Measurements from ENCODE around the gene CDX1. TPM values are rescaled to one million over a fixed set of nuclear protein-coding genes. Genes with fewer than 3 reads are reported as not detected.

The CDX1 gene
- total RNA-seq (2022; extraction: Qiagen RNA extraction) = not detected in 5 replicates

DNA sequence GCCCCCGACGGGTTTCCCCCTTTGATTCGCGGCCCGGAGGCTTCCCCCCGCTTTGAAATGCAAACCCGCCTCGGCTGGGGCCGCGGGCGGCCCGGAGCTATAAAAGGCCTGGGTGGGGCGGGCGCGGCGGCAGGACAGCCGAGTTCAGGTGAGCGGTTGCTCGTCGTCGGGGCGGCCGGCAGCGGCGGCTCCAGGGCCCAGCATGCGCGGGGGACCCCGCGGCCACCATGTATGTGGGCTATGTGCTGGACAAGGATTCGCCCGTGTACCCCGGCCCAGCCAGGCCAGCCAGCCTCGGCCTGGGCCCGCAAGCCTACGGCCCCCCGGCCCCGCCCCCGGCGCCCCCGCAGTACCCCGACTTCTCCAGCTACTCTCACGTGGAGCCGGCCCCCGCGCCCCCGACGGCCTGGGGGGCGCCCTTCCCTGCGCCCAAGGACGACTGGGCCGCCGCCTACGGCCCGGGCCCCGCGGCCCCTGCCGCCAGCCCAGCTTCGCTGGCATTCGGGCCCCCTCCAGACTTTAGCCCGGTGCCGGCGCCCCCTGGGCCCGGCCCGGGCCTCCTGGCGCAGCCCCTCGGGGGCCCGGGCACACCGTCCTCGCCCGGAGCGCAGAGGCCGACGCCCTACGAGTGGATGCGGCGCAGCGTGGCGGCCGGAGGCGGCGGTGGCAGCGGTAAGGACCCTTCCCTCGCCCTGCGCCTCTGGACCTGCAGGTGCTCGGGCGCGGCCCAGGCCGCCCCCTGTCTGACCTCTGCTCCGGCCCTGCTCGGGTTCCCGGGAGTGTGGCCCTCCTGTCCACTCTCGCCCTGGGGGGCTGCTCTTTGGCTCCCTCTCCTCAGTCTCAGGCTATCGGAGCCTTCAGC is at the start of gene CDX1:
Gene CDX1 (plus strand): TSS at position 129 of the 862 bp plus-strand sequence. CDS start 99 bp downstream, at position 228.

DNA sequence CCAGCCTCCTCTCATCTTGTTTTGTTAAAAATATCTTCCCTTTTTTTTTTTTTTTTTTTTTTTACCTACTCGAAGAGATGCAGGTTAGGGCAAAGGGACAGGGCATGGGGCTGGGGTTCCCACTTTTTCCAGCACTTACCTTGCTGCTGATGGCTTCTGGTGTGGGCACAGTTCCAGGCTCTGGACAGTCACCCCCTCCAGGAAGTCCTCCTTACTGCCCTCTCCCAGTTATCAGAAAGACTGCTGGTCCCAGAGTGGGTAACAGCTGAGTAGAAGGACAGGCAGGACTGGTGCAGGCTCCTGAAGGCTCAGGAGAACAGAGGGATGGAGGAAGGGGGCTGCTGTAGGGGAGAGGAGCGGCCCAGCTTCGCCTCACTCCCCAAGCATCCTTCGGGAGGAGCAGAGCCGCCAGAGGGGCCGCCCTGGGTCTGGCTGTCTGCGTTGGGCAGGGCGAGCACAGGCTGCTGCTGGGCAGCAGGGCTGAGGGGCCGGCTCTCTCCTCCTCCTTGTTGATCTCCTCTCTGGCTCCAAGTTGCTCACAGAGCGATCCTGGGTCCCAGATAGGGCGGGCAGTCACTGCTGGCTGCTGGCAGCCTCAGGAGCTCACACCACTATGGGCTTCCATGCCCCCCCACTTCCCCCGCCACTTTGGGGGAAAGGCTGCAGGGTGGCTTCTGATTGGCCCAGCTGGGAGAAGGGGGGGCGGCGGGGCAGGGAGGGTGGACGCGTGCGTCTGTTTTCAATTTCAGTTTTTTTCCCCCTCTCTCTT is 11.1 kb upstream of the CDX1 start, which contains the start of gene PDGFRB:
Gene PDGFRB (minus strand): TSS at position 588 of the 769 bp plus-strand sequence. CDS start 18,798 bp downstream, outside the sequence.

DNA sequence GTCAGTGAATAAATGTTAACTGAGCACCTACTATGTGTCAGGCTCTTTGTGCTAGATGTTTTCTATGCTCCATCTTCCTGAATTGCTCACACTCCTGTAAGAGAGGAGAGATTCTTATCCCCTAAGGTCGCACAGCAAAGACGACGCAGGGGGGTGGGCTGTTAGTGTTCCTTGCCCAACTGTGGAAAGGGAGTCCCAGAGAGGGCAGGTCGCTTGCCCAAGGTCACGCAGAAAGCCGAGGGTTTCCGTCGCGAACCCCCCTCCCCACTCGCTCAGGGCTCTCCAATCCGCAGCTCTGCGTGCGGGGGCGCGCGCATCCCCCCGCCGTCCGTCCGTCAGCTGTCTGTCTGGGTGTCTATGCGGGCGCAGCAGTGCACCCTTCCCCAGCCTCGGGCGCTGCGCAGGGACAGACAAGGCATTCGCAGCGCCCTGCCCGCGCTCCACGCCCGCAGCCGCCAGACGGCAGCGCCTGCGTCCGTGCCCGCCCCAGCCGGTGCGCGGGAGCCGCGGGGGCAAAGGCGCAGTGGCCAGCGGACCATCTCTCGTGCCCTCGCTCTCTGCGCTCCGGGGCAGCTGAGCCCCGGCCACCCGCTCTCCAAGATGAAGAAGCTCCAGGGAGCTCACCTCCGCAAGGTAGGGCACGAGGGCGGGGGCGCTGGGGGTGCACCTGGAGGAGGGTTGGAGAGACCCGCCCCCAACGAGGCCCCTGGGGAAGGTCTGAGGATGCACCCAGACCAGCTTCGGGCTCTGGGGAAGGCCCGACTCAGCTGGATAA is 23.3 kb downstream of the CDX1 start, which contains the start of gene SLC6A7:
Gene SLC6A7 (plus strand): TSS at position 335 of the 775 bp plus-strand sequence. CDS start 266 bp downstream, at position 601.

Other genes starting within 250 kb of the CDX1 start
- 0.20 to 0.32 TPM (median 0.30 TPM) in 5 replicates for gene PDE6A, start 222.0 kb upstream of the CDX1 start, total RNA-seq (2022; extraction: Qiagen RNA extraction)
- gene SLC26A2, start 206.0 kb upstream of the CDX1 start, total RNA-seq (2022; extraction: Qiagen RNA extraction) = 51.3 to 81.6 TPM (median 74.0 TPM) in 5 replicates
- 5.5 to 6.5 TPM (median 5.8 TPM) in 5 replicates for gene TIGD6, start 166.1 kb upstream of the CDX1 start, total RNA-seq (2022; extraction: Qiagen RNA extraction)
- 27.9 to 37.0 TPM (median 35.0 TPM) in 5 replicates for gene HMGXB3, start 166.0 kb upstream of the CDX1 start, total RNA-seq (2022; extraction: Qiagen RNA extraction)
- 0.09 to 0.35 TPM (median 0.17 TPM) in 5 replicates for gene CSF1R, start 80.2 kb upstream of the CDX1 start, total RNA-seq (2022; extraction: Qiagen RNA extraction)
- gene PDGFRB, start 10.9 kb upstream of the CDX1 start, total RNA-seq (2022; extraction: Qiagen RNA extraction) = 0.14 to 0.27 TPM (median 0.22 TPM) in 5 replicates
- gene SLC6A7, start 23.3 kb downstream of the CDX1 start, total RNA-seq (2022; extraction: Qiagen RNA extraction) = 0.02 to 0.04 TPM in 2 of 5 replicates, not detected in the others
- gene CAMK2A, start 123.0 kb downstream of the CDX1 start, total RNA-seq (2022; extraction: Qiagen RNA extraction) = 0.54 to 0.85 TPM (median 0.77 TPM) in 5 replicates
- 25.8 to 37.8 TPM (median 31.8 TPM) in 5 replicates for gene ARSI, start 136.1 kb downstream of the CDX1 start, total RNA-seq (2022; extraction: Qiagen RNA extraction)
- 53.5 to 85.1 TPM (median 77.8 TPM) in 5 replicates for gene TCOF1, start 190.9 kb downstream of the CDX1 start, total RNA-seq (2022; extraction: Qiagen RNA extraction)
- gene CD74, start 246.1 kb downstream of the CDX1 start, total RNA-seq (2022; extraction: Qiagen RNA extraction) = 0.14 TPM in 2 of 5 replicates, not detected in the others